Measurements from ENCODE around the gene NOL4L.

DNA sequence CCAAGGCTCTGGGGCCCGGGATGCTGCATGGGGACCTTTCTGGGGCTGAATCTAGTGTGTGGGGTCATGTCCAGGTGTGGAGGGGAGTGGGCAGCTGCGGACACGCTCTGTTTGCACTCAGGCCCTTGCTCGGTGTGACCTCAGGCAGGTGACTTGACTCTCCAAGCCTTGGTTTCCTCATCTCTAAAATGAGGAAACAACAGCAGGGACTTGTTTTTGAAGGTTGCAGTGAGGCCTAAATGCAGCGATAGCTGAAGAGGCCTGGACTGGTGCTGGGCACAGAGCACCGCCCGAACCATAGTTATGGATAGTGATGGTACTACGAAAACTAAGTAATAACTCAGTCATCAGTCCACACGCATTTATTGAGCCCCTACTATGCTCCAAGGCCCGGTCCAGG lies 91.8 kb downstream of the NOL4L start:
- TF ChIP-seq, protein P1, sequence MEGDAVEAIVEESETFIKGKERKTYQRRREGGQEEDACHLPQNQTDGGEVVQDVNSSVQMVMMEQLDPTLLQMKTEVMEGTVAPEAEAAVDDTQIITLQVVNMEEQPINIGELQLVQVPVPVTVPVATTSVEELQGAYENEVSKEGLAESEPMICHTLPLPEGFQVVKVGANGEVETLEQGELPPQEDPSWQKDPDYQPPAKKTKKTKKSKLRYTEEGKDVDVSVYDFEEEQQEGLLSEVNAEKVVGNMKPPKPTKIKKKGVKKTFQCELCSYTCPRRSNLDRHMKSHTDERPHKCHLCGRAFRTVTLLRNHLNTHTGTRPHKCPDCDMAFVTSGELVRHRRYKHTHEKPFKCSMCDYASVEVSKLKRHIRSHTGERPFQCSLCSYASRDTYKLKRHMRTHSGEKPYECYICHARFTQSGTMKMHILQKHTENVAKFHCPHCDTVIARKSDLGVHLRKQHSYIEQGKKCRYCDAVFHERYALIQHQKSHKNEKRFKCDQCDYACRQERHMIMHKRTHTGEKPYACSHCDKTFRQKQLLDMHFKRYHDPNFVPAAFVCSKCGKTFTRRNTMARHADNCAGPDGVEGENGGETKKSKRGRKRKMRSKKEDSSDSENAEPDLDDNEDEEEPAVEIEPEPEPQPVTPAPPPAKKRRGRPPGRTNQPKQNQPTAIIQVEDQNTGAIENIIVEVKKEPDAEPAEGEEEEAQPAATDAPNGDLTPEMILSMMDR (IDR thresholded peaks at IDR 0.05) = no peak
- TF ChIP-seq POLR2A (IDR thresholded peaks at IDR 0.05) (no peak), EP300 (IDR thresholded peaks at IDR 0.05) (no peak)

Measured in suprapubic skin (tissue), 3 donors.